GM21423 (cell line): Measurements from ENCODE around the gene GFPT1.
"Not testable (repeated sequence)": the region's sequence is repeated elsewhere in the genome, so short reads cannot be mapped to it uniquely, and the experiment has no call there.

Experiments used
- ATAC-seq: cut with Tn5 transposase; IDR thresholded peaks from one replicate; pipeline ENCODE4 v1.9.1; 2021; ENCODE audit warnings: mild to moderate bottlenecking, moderate library complexity; ENCODE audit not compliant: unreplicated experiment

Gene GFPT1

DNA sequence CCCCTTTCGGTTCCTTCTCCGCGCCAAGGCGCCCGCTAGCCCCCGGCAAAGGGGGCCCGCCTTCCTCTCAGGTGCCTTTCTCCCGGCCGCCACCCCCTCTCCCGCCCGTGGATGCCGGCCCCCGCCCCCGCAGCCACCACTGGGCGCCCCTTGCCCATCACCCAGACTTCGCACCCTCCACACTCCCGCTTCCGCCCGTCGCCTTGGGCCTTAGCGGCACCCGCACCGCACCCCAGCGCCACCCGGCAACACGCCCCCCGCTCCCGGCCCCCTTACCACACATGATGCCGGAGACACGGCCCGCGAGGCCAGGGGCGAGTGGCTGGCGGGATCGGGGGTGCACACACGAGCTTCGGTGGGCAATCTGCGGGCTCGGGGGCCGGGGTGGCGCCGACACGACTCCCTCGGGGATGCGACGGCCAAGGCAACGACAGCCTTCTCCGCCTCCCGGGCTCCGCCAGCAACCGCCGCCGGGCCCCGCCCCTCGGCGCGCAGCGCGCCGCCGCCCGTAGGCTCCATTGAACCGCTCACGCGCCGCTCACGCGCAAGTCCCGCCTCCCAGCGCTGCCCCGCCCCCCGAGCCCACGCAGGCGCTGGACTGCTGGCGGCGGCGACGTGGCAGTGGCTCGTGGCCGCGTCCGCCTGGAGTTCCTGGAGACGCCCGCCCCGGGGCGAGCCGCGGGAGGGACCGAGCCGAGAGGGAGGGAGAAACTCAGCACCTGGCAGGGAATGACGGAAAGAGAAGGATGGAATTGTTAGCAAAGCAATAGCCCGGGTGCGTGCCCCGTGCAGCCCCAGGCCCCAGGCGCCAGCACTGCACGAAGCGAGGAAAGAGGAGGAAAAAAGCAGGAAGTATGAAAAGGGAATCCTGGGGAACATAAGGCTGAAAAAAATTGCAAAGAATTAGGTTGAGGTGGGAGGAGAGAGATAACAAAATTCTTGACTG is at the start of gene GFPT1:
Gene GFPT1, minus strand, starts transcription at position 439 of the 946 bp plus-strand sequence. Its CDS starts 156 bp downstream, at position 283.
- ATAC-seq = peak; percentile 82

DNA sequence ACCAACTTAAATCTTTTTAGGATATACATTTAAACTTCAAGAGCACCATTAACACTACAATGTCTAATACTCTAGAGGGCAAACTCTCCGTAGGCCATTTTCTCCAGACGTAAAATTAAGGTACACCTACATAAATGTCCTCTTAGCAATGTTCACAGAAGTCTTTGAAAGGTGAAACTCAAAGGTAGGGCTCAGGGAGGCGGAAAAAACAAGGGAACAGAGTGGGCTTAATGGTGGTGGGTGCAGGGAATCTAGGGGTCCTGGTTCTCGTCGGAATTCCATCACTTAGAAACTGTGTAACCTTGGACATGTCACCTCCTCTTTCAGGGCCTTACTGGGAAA is 49.5 kb upstream of the GFPT1 start:
- ATAC-seq = peak; percentile 1

DNA sequence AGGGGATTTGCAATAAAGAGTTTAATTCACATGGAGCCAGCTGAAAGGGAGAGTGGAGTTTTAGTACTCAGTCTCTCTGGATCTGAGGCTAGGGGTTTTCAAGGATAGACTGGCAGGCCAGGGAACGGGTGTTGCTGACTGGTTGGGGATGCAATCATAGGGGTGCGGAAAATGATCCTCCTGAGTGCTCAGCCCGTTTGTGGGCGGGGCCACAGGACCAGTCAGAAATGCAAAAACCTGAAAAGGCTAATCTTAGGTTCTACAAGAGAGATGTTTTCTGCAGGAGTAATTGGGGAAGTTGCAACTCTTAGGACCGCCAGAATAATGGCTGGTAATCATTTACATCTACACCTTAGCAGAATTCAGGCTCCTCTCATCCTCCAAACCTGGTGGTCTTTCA is 47.7 kb upstream of the GFPT1 start:
- ATAC-seq = no peak

DNA sequence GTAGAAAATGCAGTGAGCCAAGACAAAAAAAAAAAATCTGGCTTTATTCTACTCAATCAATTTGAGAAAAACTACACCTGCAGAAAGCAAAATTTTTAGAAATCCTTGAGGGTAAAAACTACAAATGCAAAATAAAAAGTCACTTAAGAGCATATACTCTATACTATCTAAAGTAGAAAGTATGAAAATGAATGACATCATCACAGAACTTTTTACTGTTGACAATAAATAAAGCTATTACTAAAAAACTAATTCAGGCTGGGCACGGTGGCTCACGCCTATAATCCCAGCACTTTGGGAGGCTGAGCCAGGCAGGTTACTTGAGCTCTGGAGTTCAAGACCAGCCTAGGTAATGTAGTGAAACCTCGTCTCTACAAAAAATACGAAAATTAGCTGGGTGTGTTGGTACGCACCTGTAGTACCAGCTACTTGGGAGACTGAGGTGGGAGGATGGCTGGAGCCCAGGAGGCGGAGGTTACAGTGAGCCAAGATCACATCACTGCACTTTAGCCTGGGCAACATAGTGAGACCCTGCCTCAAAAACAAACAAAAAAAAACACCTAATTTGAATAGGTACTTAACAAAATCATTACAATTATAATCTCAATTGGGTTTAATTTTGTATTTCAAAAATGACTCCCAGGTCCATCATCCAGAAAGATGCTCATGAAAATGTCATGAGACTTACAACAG is 42.6 kb upstream of the GFPT1 start:
- no peak for ATAC-seq

DNA sequence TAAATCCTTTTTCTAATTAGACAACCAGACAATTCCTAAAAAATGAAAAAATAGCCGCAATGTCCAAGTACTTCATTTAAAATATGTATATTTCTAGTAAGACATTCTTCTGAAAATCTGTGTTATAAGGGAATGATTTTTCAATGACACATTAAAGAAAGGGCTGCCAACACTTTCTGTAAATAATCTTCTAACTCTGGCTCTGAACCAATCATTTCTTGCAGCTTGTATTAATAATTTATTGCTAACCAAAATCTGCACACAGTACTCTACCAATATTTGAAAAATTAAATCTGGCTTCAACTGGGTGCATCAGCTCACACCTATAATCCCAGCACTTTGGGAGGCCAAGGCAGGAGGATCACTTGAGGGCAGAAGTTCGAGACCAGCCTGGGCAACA is 42.0 kb upstream of the GFPT1 start:
- no peak for ATAC-seq

DNA sequence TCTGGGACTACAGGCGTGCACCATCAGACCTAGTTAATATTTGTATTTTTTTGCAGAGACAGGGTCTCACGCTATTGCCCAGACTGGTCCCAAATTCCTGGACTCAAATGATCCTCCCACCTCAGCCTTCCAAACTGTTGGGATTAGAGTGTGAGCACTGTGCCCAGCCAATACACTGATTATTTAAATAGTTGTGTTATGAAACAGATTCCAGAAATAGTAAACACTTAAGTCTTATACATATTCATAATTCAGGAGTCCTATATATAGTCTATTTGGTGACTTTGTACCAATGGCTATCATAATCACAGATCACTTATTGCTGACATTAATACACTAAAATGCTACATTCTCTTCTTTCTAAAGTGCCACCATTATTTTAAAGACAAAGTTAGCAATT is 37.4 kb upstream of the GFPT1 start:
- ATAC-seq = no peak

DNA sequence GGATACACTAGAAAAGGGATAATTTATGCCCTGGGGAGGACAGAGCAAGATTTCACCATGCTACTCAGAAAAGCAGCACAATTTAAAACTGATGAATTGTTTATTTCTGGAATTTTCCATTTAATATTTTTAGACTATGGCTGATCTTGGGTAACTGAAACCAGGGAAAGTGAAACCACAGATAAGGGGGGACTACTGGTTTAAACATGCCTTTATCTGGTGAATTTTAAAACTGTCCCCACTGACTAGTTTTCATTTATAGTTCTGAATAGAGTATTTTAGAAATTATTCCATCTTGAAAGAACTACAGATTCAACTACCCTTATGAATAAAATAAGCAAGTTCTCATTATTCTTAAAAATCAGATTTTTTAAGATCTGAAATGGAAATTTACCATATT is 35.2 kb upstream of the GFPT1 start:
- ATAC-seq = no peak

DNA sequence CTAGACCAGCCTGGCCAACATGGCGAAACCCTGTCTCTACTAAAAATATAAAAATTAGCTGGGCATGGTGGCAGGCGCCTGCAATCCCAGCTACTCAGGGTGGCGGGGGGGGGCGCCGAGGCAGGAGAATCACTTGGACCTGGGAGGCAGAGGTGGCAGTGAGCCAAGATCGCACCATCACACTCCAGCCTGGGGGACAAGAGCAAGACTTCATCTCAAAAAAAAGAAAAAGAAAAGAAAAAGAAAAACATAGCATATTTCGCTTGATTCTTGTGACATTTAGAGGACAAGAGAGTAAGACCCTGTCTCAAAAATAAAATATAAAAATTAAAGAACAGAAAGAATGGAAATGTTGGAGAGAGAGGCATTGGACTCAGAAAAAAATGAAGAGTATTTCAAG is 32.1 kb upstream of the GFPT1 start:
- not testable (repeated sequence) for ATAC-seq

DNA sequence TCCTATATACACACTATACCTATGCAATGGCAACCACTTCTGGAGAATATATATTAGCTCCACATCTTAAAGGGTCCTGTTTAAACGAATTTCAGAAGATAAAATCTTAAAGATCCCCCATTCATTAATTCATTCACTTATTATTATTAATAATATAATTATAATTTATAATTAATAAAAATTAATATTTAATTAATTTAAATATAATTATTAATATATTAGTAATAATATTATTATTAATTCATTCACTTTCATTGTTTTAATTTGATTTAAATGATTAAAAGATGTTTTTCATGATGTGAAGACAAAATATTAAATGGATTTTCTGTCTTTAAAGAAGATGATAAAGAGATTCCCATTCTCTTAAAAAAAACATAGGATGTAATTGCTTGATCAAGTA is 29.1 kb upstream of the GFPT1 start:
- ATAC-seq = no peak

DNA sequence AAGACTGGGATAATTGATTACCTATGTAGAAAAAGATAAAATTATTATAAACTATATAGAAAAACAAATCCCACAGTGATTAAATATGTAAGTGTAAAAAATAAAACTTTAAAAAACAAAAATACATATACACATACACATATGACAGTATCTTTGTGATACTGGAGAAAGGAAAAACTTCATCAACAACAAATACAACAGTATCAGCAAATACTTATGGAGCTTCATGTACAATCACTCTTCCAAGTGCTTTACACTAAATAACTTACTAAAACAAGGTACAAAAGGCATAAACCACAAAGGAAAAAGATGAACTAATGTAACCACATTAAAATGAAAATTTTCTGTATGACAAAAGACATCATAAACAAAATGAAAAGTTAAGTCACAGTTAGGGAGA is 24.1 kb upstream of the GFPT1 start:
- ATAC-seq = no peak

DNA sequence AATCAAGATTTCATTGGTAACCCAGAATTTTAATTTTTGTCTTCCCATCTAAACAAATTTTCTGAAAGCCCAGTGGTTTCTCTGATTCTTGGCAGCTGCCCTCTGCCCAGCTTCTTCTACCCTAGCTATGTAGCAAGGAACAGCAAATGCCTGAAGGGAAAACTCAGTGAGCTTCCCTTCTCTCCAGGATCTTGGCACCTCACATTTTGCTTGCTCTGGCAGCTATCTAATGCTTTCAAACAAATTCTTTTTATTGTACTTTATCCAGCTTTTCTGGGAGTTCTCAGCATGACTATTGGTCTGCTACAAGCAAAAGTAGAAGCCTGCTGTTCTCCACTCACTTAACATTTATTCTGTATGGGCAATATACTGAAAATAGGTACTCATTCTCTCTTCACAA is 18.3 kb upstream of the GFPT1 start:
- no peak for ATAC-seq

DNA sequence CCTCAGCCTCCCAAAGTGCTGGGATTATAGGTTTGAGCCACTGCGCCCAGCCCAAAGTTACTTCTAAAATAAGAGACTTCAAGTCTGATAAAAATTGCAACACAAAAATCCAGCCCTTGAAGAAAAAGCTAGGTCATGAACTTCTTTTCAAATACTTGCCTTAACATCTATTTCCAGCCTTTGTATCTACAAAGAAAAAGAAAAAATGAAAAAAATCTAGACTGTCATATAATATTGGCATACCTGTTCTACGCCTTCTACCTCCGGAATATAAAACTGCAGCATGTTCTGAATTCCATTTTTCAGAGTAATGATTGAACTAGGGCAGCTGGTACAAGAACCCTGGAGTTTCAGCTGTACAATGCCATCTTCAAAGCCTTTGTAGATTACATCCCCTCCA is 13.1 kb upstream of the GFPT1 start:
- no peak for ATAC-seq

DNA sequence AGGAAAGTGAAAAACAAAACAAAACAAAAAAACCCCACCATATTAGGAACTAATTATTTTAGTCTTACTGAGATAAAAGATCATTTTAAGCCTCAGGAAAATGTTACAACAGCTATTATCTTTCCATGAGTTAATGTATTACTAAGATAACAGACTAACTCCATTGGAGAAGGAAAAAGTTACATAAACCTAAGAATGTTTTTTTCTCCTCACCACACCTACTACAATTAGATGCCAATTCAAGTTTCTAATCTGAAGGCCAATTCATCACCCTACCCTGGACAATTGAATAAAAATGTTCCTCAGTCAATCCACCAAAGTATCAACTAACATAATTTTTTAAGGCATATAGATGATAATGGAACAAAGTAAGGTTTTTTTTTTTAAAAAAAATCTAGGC is 10.2 kb upstream of the GFPT1 start:
- ATAC-seq = no peak

DNA sequence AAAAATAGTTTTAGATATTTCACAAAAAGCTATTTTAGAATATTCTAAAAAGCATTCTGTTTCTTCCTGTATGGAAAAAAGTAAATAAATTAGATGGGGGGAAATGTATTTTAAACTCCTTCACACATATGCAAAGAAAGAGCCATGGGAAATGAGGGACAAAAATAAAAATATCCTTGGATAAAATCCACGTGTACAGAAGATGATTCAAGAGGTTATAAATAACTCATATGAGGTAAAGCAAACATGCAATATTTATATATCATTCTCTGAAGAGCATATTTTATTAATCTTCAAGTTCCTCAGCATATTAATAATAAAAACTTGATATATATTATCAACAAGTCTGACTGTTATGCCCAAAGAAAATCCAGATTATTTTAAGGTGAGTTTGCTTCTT is 8.8 kb upstream of the GFPT1 start:
- ATAC-seq = no peak

DNA sequence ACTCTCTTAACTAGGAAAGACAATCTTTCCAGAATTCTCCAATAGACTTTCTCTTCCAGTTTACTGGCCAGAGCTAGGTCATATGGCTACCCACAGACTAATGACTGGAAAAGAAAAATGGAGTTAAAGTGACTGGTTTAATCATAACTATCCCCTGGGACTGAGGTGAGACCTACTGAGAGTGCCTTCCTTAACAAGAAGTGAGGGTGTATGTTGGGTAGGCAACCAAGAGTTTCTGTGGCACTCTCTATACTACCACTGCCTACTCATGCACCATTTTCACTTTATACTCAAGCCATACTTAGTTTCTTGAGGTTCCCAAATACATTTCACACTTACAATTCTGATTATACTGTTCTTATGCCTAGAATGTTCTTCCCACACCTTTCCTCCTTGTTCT is 6.9 kb upstream of the GFPT1 start:
- ATAC-seq = no peak

DNA sequence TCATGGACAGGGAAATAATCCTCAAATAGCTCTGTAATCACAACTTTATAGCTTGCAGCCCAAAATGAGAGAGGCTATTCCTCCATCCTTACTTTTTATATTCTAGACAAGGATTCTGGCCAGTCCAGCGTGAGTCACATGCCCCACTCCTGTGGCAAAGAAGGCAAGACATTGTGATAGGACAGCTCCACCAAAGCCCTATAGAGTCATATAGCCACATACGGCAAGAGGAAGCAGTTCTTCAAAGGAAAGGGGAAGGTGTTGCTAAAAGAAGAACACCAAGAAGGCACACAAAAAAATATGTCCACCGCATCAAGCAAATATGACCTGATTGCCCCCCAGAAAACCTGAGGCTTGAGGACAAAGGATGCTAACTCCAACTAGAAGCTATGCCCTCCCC is 3.4 kb upstream of the GFPT1 start:
- no peak for ATAC-seq

DNA sequence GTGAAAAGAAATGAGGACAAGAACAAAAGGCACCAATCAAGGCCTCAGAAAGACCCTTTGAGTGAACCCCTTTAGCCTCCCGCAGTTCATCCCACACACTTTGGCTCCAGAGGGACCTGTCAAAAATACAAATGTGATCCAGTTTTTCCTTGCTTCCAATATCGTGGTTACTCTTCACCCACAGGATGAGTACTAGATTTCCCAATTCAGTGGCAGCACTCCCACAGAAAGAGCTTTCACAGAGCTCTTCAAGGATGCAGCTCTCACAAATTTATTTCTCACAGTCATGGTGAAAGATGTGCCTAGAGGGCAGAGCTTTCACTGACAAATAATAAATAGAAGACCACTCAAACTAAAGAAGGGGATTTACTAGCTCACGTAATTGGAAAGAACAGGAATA is 3.0 kb upstream of the GFPT1 start:
- ATAC-seq = no peak

DNA sequence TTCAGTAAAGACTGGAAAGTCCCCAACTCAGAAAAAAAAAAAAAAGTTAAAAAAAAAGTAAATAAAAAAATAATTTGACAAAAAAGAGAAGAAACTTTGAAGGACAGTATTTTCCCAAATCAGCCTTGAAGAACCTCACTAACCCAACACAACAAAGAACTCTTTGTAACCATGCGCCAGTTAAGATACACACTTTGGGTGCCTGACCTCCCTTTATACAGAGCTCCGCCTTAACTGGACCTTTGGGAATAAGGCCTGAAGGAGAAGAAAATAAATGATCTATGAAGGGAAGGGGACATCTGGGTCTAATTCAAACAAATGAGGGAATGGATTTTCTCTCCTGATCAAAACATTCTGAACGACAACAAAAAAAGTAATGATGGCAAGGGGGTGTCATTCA is 2.2 kb upstream of the GFPT1 start:
- ATAC-seq = no peak

DNA sequence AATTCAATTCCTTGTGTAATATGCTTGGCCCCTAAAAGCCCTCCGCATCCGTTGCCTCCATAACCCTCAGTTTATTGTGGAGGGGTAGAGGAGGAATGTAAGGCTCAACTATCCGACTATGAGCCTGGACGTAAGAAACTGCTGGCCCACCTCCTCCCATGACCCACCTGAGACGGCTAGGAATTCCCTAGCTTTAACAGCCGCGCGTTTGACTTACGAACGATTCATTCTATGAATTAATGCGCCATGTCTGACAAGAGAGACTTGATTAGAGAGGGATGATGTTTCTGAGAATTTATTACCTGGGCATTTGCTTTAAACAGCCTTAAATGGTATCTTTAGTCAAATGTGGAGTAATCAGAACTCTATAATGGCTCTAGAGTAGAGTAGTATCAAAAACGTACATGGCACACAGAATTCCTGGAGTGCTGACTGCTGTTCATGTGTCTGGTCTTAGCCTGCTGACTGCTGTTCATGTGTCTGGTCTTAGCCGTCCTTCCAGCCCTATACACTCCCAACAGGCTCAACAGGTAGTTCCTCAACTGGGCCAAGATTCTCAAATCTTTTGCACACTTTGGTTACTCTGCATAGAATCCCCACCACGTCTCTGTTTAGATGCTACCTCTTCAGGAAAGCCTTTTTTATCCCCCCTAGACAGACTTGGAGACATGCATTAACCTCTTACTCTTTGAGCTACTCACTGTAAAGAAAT is 899 bp upstream of the GFPT1 start:
- no peak for ATAC-seq

DNA sequence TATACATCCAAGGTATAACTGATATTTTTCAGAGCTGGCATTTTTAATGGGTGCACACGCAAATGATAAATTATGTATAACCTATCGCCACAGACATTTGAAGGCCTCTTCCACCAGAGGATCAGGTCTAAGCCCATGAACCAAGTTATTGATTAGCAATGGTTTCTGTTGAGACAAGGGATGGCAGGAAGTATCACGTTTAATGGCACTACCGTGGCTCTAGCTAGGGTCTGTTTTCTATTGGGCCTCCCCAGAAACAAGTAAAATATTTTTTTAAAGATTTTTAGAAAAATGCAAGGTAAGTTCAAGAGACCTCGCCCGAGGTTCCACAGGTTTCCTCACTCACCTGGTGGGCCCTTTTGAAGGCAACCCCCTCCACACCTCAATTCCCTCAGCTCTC is 667 bp downstream of the GFPT1 start:
- peak; percentile 19 for ATAC-seq

DNA sequence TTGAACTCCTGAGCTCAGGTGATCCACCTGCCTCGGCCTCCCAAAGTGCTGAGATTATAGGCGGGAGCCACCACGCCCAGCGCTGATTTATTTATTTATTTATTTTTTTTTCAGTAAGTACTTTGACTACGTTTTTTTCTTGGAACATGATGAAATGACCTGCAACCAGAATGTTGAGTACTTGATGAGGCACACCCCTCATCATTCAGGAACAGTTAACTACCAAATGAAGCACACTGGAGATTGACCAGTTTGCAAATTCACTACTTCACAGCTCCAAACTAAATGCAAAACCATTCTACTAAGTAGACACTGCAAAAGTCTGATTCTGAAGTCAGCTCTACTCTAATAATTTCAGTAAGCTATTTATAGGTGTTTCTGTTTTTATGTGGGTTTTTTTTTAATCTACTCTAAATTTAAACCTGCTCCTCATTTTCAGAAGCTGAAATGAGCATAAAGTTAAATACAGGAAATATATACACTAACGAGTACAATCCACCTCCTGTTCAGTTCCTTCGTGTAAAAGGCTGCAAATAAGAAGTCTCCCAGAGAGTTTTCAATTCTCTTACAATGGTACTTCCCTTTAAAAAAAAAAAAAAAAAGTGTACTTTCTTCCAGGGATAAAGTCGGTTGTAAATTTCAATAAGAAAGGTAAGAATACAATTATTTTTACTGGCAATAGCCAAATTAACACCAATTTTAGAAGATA is 1.4 kb downstream of the GFPT1 start:
- ATAC-seq = no peak
